ENCODE results near the gene AAMDC. TPM values are rescaled to one million over a fixed set of nuclear protein-coding genes. Genes with fewer than 3 reads are reported as not detected.
"Not testable (repeated sequence)": the region's sequence is repeated elsewhere in the genome, so short reads cannot be mapped to it uniquely, and the experiment has no call there.

Gene AAMDC
- total and polyA plus RNA-seq, 2 donors: 22.2 to 38.1 TPM

- Histone ChIP-seq H3K9me3 (ENCODE audit: control insufficient read depth in 2 of 2, insufficient read depth in 1 of 2, low read length in 1 of 2) (no peaks in the 10 kb centered on the region), H3K27me3 (ENCODE audit: control insufficient read depth in 2 of 2, insufficient read depth in 1 of 2, low read length in 1 of 2) (no peaks in the 10 kb centered on the region), H3K4me3 (ENCODE audit: low read length in 2 of 2) (no peak overlapping the region), H3K27ac (ENCODE audit: low read depth in 1 of 2, low read length in 1 of 2) (no peak overlapping the region), H3K4me1 (ENCODE audit: control insufficient read depth in 2 of 2, insufficient read depth in 2 of 2, low read length in 2 of 2) (no peaks in the 10 kb centered on the region), H3K36me3 (ENCODE audit: control insufficient read depth in 2 of 2, insufficient read depth in 2 of 2, low read length in 1 of 2) (peaks cover 16 to 18% of the 10 kb centered on the region in 2 donors)
- DNase-seq (ENCODE audit: low read depth in 6 of 9, low spot score in 9 of 9): no peak
- WGBS: 97% methylated on average over 4 of the region's 4 CpGs
Measured at GRCh38 chr11:77868744-77869143, 47.8 kb downstream of the AAMDC start.

DNA sequence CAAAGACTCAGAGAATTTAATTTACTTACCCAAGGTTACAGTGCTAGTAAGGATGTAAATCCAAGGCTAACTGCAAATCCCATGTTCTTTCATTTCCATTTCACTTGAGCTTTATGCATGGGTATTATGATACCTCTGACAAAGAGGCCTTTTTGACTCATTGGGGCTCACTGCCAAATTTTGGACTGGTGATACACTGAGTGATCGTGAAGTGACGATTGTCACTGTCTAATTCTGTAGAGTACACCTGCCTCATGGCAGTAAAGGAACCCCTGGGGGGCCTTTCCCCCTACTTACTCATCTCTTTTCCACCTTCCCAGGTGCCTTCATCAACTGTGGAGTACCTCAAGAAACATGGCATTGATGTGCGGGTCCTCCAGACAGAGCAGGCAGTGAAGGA lies 50.9 kb downstream of the AAMDC start:
- DNase-seq (ENCODE audit: low read depth in 6 of 9, low spot score in 9 of 9): no peak
- 98% methylated on average over 3 of the region's 3 CpGs for WGBS
- H3K27me3 ChIP-seq (ENCODE audit: control insufficient read depth in 2 of 2, insufficient read depth in 1 of 2, low read length in 1 of 2): no peaks in the 10 kb centered on the region
- H3K36me3 ChIP-seq (ENCODE audit: control insufficient read depth in 2 of 2, insufficient read depth in 2 of 2, low read length in 1 of 2): peaks cover 32 to 34% of the 10 kb centered on the region in 2 donors
- no peak overlapping the region for H3K27ac ChIP-seq (ENCODE audit: low read depth in 1 of 2, low read length in 1 of 2)
- no peaks in the 10 kb centered on the region for H3K9me3 ChIP-seq (ENCODE audit: control insufficient read depth in 2 of 2, insufficient read depth in 1 of 2, low read length in 1 of 2)
- no peak overlapping the region for H3K4me3 ChIP-seq (ENCODE audit: low read length in 2 of 2)
- H3K4me1 ChIP-seq (ENCODE audit: control insufficient read depth in 2 of 2, insufficient read depth in 2 of 2, low read length in 2 of 2): no peaks in the 10 kb centered on the region

DNA sequence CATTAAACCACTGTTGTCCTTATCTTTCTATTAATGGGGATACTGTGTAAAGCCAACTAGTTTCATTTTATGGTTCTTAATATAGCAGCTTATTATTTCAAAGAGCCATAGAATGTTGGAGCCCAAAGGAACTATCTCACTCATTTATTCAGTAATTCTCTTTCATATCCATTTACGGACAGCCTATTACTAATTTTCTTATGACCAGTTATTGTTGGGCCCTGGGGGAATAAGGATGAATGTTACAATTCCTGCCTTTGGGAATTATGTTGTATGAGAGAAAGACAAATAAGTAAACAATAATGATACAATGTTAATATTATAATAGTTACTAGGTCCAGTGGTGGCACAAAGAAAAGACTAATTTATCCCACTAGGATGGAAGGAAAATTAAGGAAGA lies 52.4 kb downstream of the AAMDC start:
- H3K4me1 ChIP-seq (ENCODE audit: control insufficient read depth in 2 of 2, insufficient read depth in 2 of 2, low read length in 2 of 2): no peaks in the 10 kb centered on the region
- no peak overlapping the region for H3K4me3 ChIP-seq (ENCODE audit: low read length in 2 of 2)
- no peaks in the 10 kb centered on the region for H3K9me3 ChIP-seq (ENCODE audit: control insufficient read depth in 2 of 2, insufficient read depth in 1 of 2, low read length in 1 of 2)
- H3K27me3 ChIP-seq (ENCODE audit: control insufficient read depth in 2 of 2, insufficient read depth in 1 of 2, low read length in 1 of 2): no peaks in the 10 kb centered on the region
- no peak for DNase-seq (ENCODE audit: low read depth in 6 of 9, low spot score in 9 of 9)
- 97% methylated on average over 1 of the region's 1 CpG for WGBS
- no peak overlapping the region for H3K27ac ChIP-seq (ENCODE audit: low read depth in 1 of 2, low read length in 1 of 2)
- peaks cover 35 to 46% of the 10 kb centered on the region in 2 donors for H3K36me3 ChIP-seq (ENCODE audit: control insufficient read depth in 2 of 2, insufficient read depth in 2 of 2, low read length in 1 of 2)

GRCh38 chr11:77874206-77874605 lies 53.3 kb downstream of the AAMDC start:
- H3K27ac ChIP-seq (ENCODE audit: low read depth in 1 of 2, low read length in 1 of 2): no peak overlapping the region
- H3K36me3 ChIP-seq (ENCODE audit: control insufficient read depth in 2 of 2, insufficient read depth in 2 of 2, low read length in 1 of 2): peaks cover 40 to 54% of the 10 kb centered on the region in 2 donors
- H3K27me3 ChIP-seq (ENCODE audit: control insufficient read depth in 2 of 2, insufficient read depth in 1 of 2, low read length in 1 of 2): no peaks in the 10 kb centered on the region
- WGBS: 98% methylated on average over 3 of the region's 3 CpGs
- no peak overlapping the region for H3K4me3 ChIP-seq (ENCODE audit: low read length in 2 of 2)
- DNase-seq (ENCODE audit: low read depth in 6 of 9, low spot score in 9 of 9): no peak
- no peaks in the 10 kb centered on the region for H3K4me1 ChIP-seq (ENCODE audit: control insufficient read depth in 2 of 2, insufficient read depth in 2 of 2, low read length in 2 of 2)
- no peaks in the 10 kb centered on the region for H3K9me3 ChIP-seq (ENCODE audit: control insufficient read depth in 2 of 2, insufficient read depth in 1 of 2, low read length in 1 of 2)

DNA sequence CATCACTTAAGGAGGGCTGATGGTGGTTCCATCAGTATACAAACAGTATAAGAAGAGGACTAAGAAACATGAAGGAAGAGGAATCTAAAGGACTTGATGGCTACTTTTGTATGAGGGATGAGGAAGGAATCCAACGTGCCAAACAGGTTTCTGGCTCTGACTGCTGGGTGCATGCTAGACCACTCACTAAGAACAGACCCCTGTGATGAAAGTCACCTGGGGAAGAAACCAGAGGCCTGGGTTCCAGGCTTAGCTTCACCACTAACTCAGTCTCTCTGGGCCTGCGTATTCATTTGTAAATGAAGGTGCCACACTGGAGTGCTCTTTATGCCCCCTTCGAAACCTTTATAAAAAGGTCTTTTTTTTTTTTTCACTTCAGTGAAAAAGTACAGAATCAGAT lies 55.1 kb downstream of the AAMDC start:
- Histone ChIP-seq H3K27ac (ENCODE audit: low read depth in 1 of 2, low read length in 1 of 2) (no peak overlapping the region), H3K27me3 (ENCODE audit: control insufficient read depth in 2 of 2, insufficient read depth in 1 of 2, low read length in 1 of 2) (no peaks in the 10 kb centered on the region), H3K9me3 (ENCODE audit: control insufficient read depth in 2 of 2, insufficient read depth in 1 of 2, low read length in 1 of 2) (no peaks in the 10 kb centered on the region), H3K4me1 (ENCODE audit: control insufficient read depth in 2 of 2, insufficient read depth in 2 of 2, low read length in 2 of 2) (no peaks in the 10 kb centered on the region), H3K4me3 (ENCODE audit: low read length in 2 of 2) (no peak overlapping the region), H3K36me3 (ENCODE audit: control insufficient read depth in 2 of 2, insufficient read depth in 2 of 2, low read length in 1 of 2) (peaks cover 52 to 61% of the 10 kb centered on the region in 2 donors)
- 97% methylated on average over 3 of the region's 3 CpGs for WGBS
- no peak for DNase-seq (ENCODE audit: low read depth in 6 of 9, low spot score in 9 of 9)

DNA sequence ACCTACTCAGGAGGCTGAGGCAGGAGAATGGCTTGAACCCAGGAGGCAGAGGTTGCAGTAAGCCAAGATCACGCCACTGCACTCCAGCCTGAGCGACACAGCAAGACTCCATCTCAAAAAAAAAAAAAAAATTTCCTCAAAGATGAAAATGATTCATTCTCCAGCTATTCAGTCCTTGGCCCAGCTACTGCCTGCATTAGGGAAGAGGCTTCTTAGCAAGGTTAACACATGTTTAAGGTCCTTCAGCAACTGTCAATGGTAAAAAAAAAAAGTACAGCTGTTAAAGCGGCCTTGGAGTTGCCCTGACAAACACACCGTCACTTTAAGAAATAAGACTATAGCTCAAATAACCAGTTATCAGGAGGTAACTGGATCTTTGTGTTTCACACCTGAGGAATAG lies 57.3 kb downstream of the AAMDC start:
- H3K4me3 ChIP-seq (ENCODE audit: low read length in 2 of 2); H3K27ac ChIP-seq (ENCODE audit: low read depth in 1 of 2, low read length in 1 of 2); DNase-seq (ENCODE audit: low read depth in 6 of 9, low spot score in 9 of 9); H3K9me3 ChIP-seq (ENCODE audit: control insufficient read depth in 2 of 2, insufficient read depth in 1 of 2, low read length in 1 of 2); H3K4me1 ChIP-seq (ENCODE audit: control insufficient read depth in 2 of 2, insufficient read depth in 2 of 2, low read length in 2 of 2); H3K27me3 ChIP-seq (ENCODE audit: control insufficient read depth in 2 of 2, insufficient read depth in 1 of 2, low read length in 1 of 2): not testable (repeated sequence)
- 97% methylated on average over 4 of the region's 4 CpGs for WGBS
- peaks cover 62 to 64% of the 10 kb centered on the region in 2 donors for H3K36me3 ChIP-seq (ENCODE audit: control insufficient read depth in 2 of 2, insufficient read depth in 2 of 2, low read length in 1 of 2)

DNA sequence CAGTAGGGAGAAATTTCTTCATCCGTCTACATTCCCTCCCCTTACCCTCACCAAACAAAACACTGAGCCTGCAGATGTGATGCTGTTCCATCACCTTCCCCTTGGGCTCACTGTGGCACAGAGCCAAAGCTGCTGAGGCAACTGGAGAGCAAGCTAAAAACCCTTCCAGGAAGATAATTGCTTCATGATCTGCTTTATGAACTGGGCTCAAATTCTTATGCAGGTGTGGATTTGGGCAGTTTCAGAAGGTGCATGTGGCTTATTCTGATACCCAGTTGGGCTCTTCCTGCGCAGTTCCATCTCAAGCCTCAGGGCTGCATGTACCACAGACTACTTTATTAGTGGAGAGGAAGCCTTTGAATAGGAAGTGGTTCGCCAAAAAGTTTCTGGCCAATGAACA lies 58.3 kb downstream of the AAMDC start:
- DNase-seq (ENCODE audit: low read depth in 6 of 9, low spot score in 9 of 9): no peak
- Histone ChIP-seq H3K4me1 (ENCODE audit: control insufficient read depth in 2 of 2, insufficient read depth in 2 of 2, low read length in 2 of 2) (no peaks in the 10 kb centered on the region), H3K27me3 (ENCODE audit: control insufficient read depth in 2 of 2, insufficient read depth in 1 of 2, low read length in 1 of 2) (no peaks in the 10 kb centered on the region), H3K27ac (ENCODE audit: low read depth in 1 of 2, low read length in 1 of 2) (no peak overlapping the region), H3K4me3 (ENCODE audit: low read length in 2 of 2) (no peak overlapping the region), H3K36me3 (ENCODE audit: control insufficient read depth in 2 of 2, insufficient read depth in 2 of 2, low read length in 1 of 2) (peaks cover 70 to 72% of the 10 kb centered on the region in 2 donors), H3K9me3 (ENCODE audit: control insufficient read depth in 2 of 2, insufficient read depth in 1 of 2, low read length in 1 of 2) (no peaks in the 10 kb centered on the region)
- 84% methylated on average over 3 of the region's 3 CpGs for WGBS

- Histone ChIP-seq H3K4me3 (ENCODE audit: low read length in 2 of 2) (no peak overlapping the region), H3K4me1 (ENCODE audit: control insufficient read depth in 2 of 2, insufficient read depth in 2 of 2, low read length in 2 of 2) (no peaks in the 10 kb centered on the region), H3K36me3 (ENCODE audit: control insufficient read depth in 2 of 2, insufficient read depth in 2 of 2, low read length in 1 of 2) (peaks cover 63 to 66% of the 10 kb centered on the region in 2 donors), H3K27me3 (ENCODE audit: control insufficient read depth in 2 of 2, insufficient read depth in 1 of 2, low read length in 1 of 2) (no peaks in the 10 kb centered on the region), H3K9me3 (ENCODE audit: control insufficient read depth in 2 of 2, insufficient read depth in 1 of 2, low read length in 1 of 2) (no peaks in the 10 kb centered on the region), H3K27ac (ENCODE audit: low read depth in 1 of 2, low read length in 1 of 2) (no peak overlapping the region)
- 99% methylated on average over 3 of the region's 3 CpGs for WGBS
- DNase-seq (ENCODE audit: low read depth in 6 of 9, low spot score in 9 of 9): no peak
Measured at GRCh38 chr11:77882396-77882795, 61.5 kb downstream of the AAMDC start.

- no peak for DNase-seq (ENCODE audit: low read depth in 6 of 9, low spot score in 9 of 9)
- Histone ChIP-seq H3K27me3 (ENCODE audit: control insufficient read depth in 2 of 2, insufficient read depth in 1 of 2, low read length in 1 of 2) (no peaks in the 10 kb centered on the region), H3K36me3 (ENCODE audit: control insufficient read depth in 2 of 2, insufficient read depth in 2 of 2, low read length in 1 of 2) (peaks cover 55 to 57% of the 10 kb centered on the region in 2 donors), H3K27ac (ENCODE audit: low read depth in 1 of 2, low read length in 1 of 2) (no peak overlapping the region), H3K9me3 (ENCODE audit: control insufficient read depth in 2 of 2, insufficient read depth in 1 of 2, low read length in 1 of 2) (no peaks in the 10 kb centered on the region), H3K4me3 (ENCODE audit: low read length in 2 of 2) (no peak overlapping the region), H3K4me1 (ENCODE audit: control insufficient read depth in 2 of 2, insufficient read depth in 2 of 2, low read length in 2 of 2) (no peaks in the 10 kb centered on the region)
- 98% methylated on average over 5 of the region's 5 CpGs for WGBS
Measured at GRCh38 chr11:77883775-77884174, 62.8 kb downstream of the AAMDC start.

Data from thymus (tissue), 11 donors.